ENCODE data around the gene BMP8B. TPM values are rescaled to one million over a fixed set of nuclear protein-coding genes. Genes with fewer than 3 reads are reported as not detected.

The BMP8B gene
- total and polyA plus RNA-seq, 2 experiments from 2014 or later: 3.1 to 7.6 TPM

DNA sequence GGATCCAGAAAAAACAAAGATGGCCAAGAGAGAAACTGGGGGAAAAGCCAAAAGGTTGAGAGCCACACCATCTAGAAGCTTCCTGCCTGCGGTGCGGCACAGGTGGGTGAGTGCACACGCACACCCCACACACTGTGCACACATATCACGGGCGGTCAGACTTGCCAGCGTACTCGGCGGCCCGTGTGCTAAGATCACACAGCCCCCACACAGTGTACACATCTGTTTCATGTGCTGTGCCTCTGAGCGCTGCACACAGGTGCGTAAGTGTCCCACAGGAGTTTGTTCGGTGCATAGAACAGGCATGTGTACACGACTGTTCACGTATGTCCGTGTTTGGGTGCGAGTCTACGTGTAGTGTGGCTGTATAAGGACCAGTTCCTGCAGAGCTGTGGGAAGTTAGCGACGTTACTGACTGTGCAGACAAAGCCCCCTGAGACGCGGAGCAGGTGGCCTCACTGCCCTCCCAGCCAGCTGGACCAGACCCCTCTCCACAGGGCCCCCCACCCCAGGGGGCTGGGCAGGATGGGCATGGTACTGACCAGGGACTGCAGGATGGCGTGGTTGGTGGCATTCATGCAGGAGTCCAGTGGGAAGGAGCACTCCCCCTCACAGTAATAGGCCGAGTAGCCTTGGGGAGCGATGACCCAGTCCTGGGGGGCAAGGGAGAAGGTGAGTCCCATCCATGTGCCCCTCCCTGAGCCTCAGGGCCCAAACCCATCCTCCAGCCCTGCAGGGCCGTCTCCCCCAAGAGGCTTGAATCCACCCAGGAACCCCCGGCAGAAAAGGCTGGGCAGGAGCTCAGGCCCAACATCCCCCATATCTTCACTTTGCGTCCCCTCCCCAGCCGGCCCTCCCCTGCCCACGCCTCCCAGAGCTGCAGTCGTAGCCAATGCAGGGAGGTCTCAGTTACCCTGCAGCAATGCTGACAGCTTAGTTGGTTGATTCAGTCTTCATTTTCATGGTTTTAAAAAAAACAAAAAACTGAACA, 25.8 kb downstream of the BMP8B start:
- no peaks in the 10 kb centered on the region for H3K36me3 ChIP-seq (replicated peaks; ENCODE audit: insufficient read depth, low read depth)

DNA sequence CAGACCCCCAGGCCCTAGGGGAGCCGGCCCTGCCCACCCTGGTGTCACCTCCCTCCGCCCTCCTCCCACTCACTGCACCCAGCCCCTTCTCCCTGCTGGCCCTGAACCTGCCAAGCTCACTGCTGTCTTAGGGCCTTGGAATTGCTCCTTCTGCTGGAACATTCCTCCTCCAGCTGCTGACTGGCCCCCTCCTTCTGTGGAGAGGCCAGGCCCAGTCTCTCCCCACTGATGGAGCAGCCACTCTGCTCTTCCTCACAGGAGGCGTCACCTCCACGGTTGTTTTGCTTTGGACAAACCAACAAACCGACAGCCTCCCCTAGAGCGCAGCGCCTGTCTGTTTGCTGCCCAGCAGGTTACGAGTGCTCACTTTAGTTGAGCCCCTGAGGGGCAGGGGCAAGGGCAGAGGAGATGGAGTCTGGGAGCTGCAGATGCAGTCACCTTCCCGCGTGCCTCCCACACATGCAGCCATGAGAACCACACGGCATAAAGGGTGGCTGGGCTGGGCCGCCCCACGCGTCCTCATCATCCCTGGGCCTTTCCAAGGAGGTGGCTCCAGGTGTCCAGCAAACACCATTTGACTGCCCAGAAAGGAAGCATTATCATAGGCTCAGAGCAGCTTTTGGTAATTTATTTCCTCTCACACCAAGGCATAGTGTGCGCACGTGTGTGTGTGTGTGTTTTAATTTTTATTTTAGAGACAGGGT, 27.0 kb downstream of the BMP8B start:
- Histone ChIP-seq H3K9me3 (ENCODE audit: low read depth) (no peaks in the 10 kb centered on the region), H3K27ac (no peak overlapping the region), H4K20me1 (ENCODE audit: insufficient read depth, poor library complexity, severe bottlenecking) (no peaks in the 10 kb centered on the region), H3K36me3 (replicated peaks; ENCODE audit: insufficient read depth, low read depth) (no peaks in the 10 kb centered on the region), H3K4me3 (no peak overlapping the region), H3K79me2 (no peaks in the 10 kb centered on the region), H2AFZ (no peak overlapping the region), H3K27me3 (no peaks in the 10 kb centered on the region), H3K4me2 (no peak overlapping the region), H3K4me1 (ENCODE audit: insufficient read depth) (no peaks in the 10 kb centered on the region), H3K9me2 (replicated peaks; ENCODE audit: insufficient read depth) (no peaks in the 10 kb centered on the region)
- WGBS (ENCODE audit: low lambda C conversion rate, missing lambda C conversion rate): 85% methylated on average over 14 of the region's 16 CpGs
- TF ChIP-seq EZH2 (IDR thresholded peaks at IDR 0.05; ENCODE audit: borderline replicate concordance) (no peak), EZH2phosphoT487 (IDR thresholded peaks at IDR 0.05; ENCODE audit: low read depth, severe bottlenecking, unreplicated experiment) (no peak)
- TF ChIP-seq, protein P1, sequence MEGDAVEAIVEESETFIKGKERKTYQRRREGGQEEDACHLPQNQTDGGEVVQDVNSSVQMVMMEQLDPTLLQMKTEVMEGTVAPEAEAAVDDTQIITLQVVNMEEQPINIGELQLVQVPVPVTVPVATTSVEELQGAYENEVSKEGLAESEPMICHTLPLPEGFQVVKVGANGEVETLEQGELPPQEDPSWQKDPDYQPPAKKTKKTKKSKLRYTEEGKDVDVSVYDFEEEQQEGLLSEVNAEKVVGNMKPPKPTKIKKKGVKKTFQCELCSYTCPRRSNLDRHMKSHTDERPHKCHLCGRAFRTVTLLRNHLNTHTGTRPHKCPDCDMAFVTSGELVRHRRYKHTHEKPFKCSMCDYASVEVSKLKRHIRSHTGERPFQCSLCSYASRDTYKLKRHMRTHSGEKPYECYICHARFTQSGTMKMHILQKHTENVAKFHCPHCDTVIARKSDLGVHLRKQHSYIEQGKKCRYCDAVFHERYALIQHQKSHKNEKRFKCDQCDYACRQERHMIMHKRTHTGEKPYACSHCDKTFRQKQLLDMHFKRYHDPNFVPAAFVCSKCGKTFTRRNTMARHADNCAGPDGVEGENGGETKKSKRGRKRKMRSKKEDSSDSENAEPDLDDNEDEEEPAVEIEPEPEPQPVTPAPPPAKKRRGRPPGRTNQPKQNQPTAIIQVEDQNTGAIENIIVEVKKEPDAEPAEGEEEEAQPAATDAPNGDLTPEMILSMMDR (IDR thresholded peaks at IDR 0.05; ENCODE audit: poor library complexity): no peak
- DNase-seq (ENCODE audit: low spot score): no peak

More for the DNA sequence above, 25.8 kb downstream of the BMP8B start:
- Histone ChIP-seq H2AFZ (no peak overlapping the region), H3K4me3 (no peak overlapping the region), H3K27ac (no peak overlapping the region), H3K9me2 (replicated peaks; ENCODE audit: insufficient read depth) (no peaks in the 10 kb centered on the region), H3K4me2 (no peak overlapping the region), H3K79me2 (no peaks in the 10 kb centered on the region), H3K9me3 (ENCODE audit: low read depth) (no peaks in the 10 kb centered on the region), H4K20me1 (ENCODE audit: insufficient read depth, poor library complexity, severe bottlenecking) (no peaks in the 10 kb centered on the region), H3K27me3 (no peaks in the 10 kb centered on the region), H3K4me1 (ENCODE audit: insufficient read depth) (no peaks in the 10 kb centered on the region)
- 94% methylated on average over 23 of the region's 30 CpGs for WGBS (ENCODE audit: low lambda C conversion rate, missing lambda C conversion rate)
- TF ChIP-seq, protein P1 (IDR thresholded peaks at IDR 0.05; ENCODE audit: poor library complexity): no peak
- no peak for TF ChIP-seq EZH2phosphoT487 (IDR thresholded peaks at IDR 0.05; ENCODE audit: low read depth, severe bottlenecking, unreplicated experiment)
- no peak for TF ChIP-seq EZH2 (IDR thresholded peaks at IDR 0.05; ENCODE audit: borderline replicate concordance)
- no peak for DNase-seq (ENCODE audit: low spot score)

DNA sequence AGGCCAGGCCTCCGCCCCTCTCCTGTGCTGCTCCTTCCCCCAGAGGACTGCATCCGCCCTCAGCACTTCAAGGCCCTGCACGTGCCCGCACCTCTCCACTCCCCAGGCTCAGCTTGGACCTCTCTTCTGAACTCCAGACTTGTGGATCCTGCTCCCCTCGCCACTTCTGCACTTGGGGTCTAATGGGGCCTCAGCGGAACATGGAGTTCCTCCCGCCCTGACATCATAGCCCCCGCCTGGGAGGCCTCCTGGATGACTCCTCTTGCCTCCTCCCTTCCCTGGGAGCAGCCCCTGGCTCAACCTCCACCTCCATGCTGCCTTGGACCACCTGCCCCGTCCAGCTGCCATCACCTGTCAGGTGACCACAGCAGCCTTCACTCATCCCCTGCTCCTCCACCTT, 27.6 kb downstream of the BMP8B start:
- 92% methylated on average over 7 of the region's 9 CpGs for WGBS (ENCODE audit: low lambda C conversion rate, missing lambda C conversion rate)
- Histone ChIP-seq H3K4me2 (no peak overlapping the region), H3K4me1 (ENCODE audit: insufficient read depth) (no peaks in the 10 kb centered on the region), H4K20me1 (ENCODE audit: insufficient read depth, poor library complexity, severe bottlenecking) (no peaks in the 10 kb centered on the region), H3K36me3 (replicated peaks; ENCODE audit: insufficient read depth, low read depth) (no peaks in the 10 kb centered on the region), H3K27me3 (no peaks in the 10 kb centered on the region), H3K27ac (no peak overlapping the region), H3K4me3 (no peak overlapping the region), H3K9me2 (replicated peaks; ENCODE audit: insufficient read depth) (no peaks in the 10 kb centered on the region), H2AFZ (no peak overlapping the region), H3K79me2 (no peaks in the 10 kb centered on the region), H3K9me3 (ENCODE audit: low read depth) (no peaks in the 10 kb centered on the region)
- TF ChIP-seq, protein P1 (IDR thresholded peaks at IDR 0.05; ENCODE audit: poor library complexity): no peak
- TF ChIP-seq EZH2phosphoT487 (IDR thresholded peaks at IDR 0.05; ENCODE audit: low read depth, severe bottlenecking, unreplicated experiment): no peak
- TF ChIP-seq EZH2 (IDR thresholded peaks at IDR 0.05; ENCODE audit: borderline replicate concordance): no peak
- no peak for DNase-seq (ENCODE audit: low spot score)

Measured in hepatocyte (in vitro differentiated cells).